ENCODE results near the gene INKA1.

DNA sequence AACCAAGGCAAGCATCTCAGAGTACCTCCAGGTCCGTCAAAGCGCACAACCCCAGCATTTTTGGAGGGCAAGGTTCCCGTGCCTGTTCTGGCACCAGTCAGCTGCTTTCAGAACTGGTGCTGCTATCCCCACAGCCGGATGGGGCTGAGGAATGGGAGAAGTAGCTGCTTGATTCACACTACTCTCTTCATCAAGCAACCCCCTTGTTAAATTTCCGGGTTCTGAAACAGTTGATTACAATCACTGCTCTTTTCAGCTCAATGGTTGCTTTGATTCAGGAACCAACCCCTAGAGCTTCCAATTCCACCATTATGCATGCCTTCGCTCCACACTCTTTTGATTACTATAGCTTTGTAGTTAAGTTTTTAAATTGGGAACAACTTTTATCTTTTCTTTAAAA, 23.0 kb downstream of the INKA1 start:
- no peak for TF ChIP-seq POLR2A (IDR thresholded peaks at IDR 0.05)
- TF ChIP-seq, protein P1, sequence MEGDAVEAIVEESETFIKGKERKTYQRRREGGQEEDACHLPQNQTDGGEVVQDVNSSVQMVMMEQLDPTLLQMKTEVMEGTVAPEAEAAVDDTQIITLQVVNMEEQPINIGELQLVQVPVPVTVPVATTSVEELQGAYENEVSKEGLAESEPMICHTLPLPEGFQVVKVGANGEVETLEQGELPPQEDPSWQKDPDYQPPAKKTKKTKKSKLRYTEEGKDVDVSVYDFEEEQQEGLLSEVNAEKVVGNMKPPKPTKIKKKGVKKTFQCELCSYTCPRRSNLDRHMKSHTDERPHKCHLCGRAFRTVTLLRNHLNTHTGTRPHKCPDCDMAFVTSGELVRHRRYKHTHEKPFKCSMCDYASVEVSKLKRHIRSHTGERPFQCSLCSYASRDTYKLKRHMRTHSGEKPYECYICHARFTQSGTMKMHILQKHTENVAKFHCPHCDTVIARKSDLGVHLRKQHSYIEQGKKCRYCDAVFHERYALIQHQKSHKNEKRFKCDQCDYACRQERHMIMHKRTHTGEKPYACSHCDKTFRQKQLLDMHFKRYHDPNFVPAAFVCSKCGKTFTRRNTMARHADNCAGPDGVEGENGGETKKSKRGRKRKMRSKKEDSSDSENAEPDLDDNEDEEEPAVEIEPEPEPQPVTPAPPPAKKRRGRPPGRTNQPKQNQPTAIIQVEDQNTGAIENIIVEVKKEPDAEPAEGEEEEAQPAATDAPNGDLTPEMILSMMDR (IDR thresholded peaks at IDR 0.05) = no peak
- no peak for TF ChIP-seq POLR2AphosphoS5 (IDR thresholded peaks at IDR 0.05; ENCODE audit: insufficient read depth in 1 of 2, low read depth in 1 of 2)

Data from vagina (tissue), 2 donors.